ENCODE data around the gene CA9.
A peak's percentile ranks its signal among the peaks of the same experiment; 100 is the strongest.

CA9 gene

DNA sequence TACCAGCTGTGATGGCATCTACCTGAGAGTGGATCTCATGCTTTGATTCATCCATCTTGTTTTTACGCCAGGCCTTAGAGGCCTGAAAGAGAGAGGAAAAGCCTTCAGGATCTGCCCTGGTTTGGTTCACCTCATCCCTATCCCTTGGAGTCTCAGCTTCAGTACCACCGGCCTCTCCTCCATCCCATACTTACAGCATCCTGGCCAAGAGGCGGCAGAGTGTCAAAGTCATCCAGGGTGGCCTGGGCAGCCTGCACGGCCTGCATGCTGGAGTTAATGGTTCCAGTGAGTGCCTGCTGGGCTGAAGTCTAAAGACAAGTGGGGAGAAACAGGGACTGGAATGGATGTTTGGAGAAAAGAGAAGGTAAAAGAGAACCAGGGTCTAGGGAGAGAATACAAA lies 45.8 kb downstream of the CA9 start:
- DNase-seq: no peak

DNA sequence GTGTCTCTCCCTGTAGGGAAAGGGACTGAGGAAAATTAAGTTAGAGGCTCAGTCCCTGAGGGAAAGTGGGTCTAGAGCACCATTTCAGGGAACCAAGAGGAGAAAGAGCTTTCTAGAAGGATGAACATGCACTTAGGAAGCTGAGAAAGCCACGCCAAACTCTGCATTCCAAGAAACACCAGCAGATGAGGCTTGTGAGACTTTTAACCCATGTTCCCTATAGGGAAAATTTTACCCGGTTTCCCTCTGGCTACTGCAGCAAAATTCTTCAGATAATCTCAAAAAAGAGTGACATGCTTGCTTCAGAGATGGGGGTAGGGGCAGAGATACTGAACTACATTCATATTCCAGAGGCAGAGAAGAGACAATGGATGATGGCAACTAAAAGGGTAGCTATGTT lies 49.7 kb downstream of the CA9 start:
- no peak for DNase-seq

DNA sequence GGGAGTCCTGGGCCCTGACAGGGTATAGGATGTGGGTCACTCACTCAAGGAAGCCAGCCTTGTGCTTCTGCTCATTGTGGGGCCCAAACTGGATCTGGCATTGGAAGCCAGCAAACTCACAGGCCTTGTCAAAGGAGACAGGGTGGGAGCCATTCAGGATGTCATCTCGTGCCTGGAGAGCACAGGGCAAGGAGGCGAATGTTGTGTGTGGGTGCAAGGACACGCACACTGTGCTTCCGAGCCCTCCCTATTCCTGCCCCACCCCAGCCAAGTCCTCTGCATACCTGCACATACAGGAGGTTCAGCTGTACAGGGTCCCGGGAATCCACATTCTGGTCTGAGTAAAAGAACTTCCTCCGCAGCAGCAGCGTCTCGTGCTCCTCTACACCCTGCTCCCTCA lies 50.2 kb downstream of the CA9 start:
- DNase-seq: no peak

DNA sequence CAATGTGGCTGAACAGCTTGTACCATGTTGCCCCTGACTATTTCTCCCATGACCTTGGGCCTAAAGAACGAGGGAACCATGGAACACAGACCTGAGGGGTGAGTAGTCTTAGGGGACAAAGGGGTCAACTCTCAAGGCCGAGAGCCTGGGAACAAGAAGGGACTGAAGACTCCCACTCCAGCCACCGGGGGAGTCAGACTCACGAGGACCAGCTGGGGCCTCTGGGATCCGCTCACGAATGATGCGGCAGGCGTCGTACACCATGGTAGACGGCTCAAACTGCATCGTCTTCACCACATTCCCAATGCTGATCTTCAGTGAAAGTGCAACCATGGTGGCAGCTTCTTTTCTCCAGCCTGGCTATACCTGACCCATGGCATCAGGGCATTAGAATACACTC lies 51.6 kb downstream of the CA9 start:
- DNase-seq: no peak

DNA sequence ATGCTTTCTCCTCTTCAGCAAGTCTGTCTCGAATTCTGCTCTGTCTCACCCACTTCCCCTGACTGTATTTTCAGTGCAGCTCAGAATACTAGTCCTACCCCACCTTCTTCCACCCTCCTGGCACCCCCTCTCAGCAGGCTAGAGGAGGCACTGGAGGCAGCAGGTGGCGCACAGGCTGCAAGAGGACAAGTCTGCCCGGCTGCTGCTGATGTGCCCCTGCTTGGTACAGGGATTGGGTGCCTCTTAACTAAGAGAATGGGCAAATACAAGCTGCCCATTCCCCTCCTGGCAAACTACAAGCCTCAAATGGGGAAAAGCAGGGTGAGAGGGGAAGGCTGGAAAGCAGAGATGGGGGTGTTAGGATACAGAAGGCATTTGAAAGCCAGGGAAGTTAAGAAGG lies 53.2 kb downstream of the CA9 start:
- DNase-seq: peak; percentile 36

DNA sequence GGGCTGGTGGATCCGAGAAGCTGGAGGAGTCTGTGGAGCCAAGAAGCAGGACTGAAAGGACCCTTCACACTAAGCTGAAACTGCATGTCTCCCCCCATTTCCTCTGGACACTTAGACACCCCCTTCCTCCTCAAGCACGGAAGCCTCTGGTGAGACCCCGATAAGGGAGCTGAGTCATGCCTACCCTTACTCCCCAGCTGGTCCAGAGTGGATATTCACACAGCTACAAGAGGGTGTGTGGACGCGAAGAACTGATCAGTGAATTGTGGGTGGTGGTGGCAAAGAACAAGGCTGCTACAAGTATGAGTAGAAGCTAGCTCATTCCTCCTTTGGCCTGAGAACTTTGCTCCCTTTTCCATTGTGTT lies 53.9 kb downstream of the CA9 start:
- DNase-seq: no peak

DNA sequence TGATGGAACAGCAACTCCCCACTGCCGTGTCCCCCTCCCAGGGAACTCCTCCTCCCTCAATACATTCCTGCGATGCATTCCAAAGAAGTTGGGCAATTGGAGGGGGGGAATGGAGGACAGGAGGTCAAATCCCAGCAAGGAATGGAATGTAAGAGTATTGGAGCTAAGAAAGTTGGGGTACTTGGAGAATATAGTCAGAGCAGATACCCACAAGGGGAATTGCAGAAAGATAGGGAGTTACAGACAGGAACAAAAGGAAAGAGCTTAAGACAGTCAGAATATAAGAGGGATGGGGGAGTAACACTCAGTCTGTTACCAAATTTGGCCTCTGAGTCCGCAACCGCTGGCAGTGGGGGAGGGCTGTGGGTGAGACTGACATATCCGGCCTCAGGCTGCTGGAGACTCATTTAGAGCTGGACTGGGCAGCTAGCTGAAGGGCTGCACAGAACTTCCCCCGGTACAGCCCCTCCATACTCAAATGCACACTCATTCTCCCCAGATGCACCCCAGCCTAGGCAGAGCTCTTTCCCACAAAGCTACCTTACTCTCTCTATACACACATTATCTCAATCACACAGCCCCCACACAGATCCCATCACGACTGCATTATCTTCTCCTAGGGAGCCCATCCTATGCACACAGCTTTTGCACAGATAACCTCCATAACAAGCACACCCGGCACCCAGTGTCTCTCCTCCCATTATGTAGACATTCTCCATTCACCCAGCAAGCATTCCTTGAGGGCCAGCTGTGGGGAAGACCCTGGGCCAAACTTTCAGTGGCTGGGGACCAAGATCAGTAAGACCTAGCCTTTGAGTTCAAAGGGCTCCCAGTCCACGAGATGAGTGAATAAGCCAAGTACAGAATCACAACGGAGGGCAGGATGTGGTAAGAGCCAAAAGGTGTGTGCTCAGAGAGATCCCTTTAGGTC lies 54.6 kb downstream of the CA9 start:
- DNase-seq: peak; percentile 47

DNA sequence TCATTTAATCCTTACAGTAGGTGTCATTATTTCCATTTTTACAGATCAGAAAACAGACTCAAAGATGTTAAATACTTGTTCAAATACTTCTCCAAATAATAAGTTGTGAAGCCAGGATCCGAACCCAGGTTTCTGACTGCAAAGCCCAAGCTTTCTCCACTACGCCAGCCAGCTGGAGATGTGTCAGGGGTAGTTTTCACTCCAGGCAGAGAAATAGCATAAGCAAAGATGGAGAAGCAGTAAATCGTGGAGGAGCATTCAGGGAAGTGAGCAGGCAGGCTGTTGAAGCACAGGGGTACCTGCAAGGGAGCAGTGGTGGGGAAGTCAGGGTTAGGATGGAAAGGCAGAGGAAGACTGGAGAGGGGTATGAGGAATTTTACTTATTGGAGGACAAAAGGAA lies 55.4 kb downstream of the CA9 start:
- no peak for DNase-seq

DNA sequence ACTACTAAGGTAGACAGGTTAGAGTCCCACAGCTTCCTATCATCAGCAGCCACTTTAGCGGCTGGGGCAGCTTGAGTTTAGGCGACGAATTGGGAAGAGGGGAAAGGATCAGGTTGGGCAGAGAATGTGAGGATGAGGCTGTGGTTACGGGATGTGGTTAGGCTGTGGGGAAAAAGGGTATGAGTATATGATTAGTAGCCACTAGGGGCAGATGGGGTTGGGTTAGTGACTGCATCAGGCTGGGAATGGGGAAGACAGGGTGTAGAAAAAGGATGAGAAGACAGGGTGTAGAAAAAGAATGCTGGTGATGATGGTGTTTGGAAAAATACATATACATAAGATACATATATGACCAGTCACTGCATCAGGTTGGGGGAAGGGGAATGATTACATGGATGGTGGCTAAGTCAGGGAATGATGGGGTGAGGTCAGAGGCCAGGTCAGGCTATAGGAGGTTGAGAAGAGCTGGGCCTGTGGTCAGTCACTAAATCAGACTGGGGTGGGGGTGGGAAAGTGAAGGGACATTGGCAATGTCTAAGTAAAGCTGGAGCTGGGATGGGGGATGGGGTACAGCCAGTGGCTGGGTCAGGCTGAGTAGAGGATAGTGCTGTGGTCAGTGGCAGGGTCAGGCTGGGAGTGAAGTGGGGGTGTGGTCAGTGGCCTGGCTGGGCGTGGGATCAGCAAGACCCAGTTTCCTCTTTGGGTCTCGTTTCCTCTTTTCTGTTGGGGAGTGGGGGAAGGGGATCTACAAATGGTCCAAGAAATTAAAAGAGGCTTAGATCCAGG lies 56.2 kb downstream of the CA9 start:
- DNase-seq: peak; percentile 56

DNA sequence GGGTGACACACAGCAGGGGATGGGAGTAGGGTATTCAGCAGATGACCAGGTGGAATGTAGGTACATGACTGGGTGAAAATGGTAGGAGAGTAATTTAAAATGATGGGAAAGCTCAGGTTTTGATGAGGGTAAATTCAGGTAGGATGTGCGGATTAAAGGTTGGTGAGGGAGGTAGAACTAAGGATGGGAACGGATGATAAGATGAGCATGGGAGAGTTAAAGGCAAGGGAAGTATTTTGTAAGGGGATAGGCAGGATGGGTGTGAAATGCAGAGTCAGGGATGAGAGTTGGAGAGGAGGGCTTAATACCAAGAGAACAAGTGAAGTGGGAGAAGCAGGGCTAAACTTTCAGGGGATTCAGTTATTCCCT lies 56.7 kb downstream of the CA9 start:
- no peak for DNase-seq
